Gastroesophageal sphincter (tissue), 4 donors: ENCODE data around the gene SPSB3. TPM values are rescaled to one million over a fixed set of nuclear protein-coding genes. Genes with fewer than 3 reads are reported as not detected.

Experiments
- ATAC-seq: fragments of 150-250 bp; one replicate; pipeline ENCODE4 v1.9.1; 2016; ENCODE audit warnings: mild to moderate bottlenecking, moderate library complexity
- H3K27ac ChIP-seq, 4 donors: fragments of 200-600 bp; sonication (generic) in 3 of 4; 1 replicate in 3 of 4; 2 replicates in 1 of 4; pipeline ENCODE4 v1.5.1; 2016 to 2019
- H3K27me3 ChIP-seq: fragments of 200-600 bp; sonication (generic); one replicate; pipeline ENCODE4 v1.5.1; 2019
- H3K36me3 ChIP-seq, 2 donors: fragments of 200-600 bp; sonication (generic); one replicate each; pipeline ENCODE4 v1.5.1; 2019; ENCODE audit warnings: control low read depth in 1 of 2
- H3K4me1 ChIP-seq, 3 donors: fragments of 200-600 bp; sonication (generic); 1 replicate in 2 of 3; 2 replicates in 1 of 3; pipeline ENCODE4 v1.5.1; 2016 to 2019; ENCODE audit warnings: control low read depth in 2 of 3
- H3K4me3 ChIP-seq, 2 donors: fragments of 200-600 bp; sonication (generic); one replicate each; pipeline ENCODE4 v1.5.1; 2019; ENCODE audit warnings: mild to moderate bottlenecking in 1 of 2, moderate library complexity in 1 of 2
- H3K9me3 ChIP-seq, 3 donors: fragments of 200-600 bp; sonication (generic); one replicate each; pipeline ENCODE4 v1.5.1; 2017 to 2019; ENCODE audit warnings: control low read depth in 2 of 3
- CTCF ChIP-seq, 4 experiments: fragments of 200-600 bp in 2 of 4; fragments of 450-650 bp in 2 of 4; sonication (generic) in 1 of 4; IDR thresholded peaks; one replicate each; pipeline ENCODE4 v1.5.1; 2017 to 2019; ENCODE audit warnings: antibody characterized with exemption in 4 of 4, mild to moderate bottlenecking in 2 of 4, moderate library complexity in 2 of 4
- EP300 ChIP-seq: sonication (generic); formaldehyde crosslinking; IDR thresholded peaks from one replicate; pipeline ENCODE4 v1.6.1; 2017; ENCODE audit warnings: antibody characterized with exemption, mild to moderate bottlenecking
- POLR2A ChIP-seq, 2 donors: fragments of 450-650 bp; IDR thresholded peaks; one replicate each; pipeline ENCODE4 v1.6.1; 2017; ENCODE audit warnings: antibody characterized with exemption in 2 of 2, mild to moderate bottlenecking in 2 of 2, moderate library complexity in 1 of 2
- POLR2AphosphoS5 ChIP-seq: sonication (generic); formaldehyde crosslinking; IDR thresholded peaks from one replicate; pipeline ENCODE4 v1.6.1; 2017; ENCODE audit warnings: antibody characterized with exemption
- WGBS, 2 donors: methylation state at CpG; one replicate each; pipeline ENCODE4 v1.1.5; 2018; ENCODE audit warnings: low coverage in 1 of 2; 5-methylcytosine and 5-hydroxymethylcytosine counted together
- total RNA-seq, 4 donors: library from RNA; depleted of rRNA; stranded (reverse); fragments of >200 nt; gene quantifications; one replicate each; pipeline ENCODE4 v1.1.0, GENCODE V29; 2016

The SPSB3 gene
- total RNA-seq, 4 donors from 2014 or later, result 52.4 to 81.1 (median 75.4) TPM

DNA sequence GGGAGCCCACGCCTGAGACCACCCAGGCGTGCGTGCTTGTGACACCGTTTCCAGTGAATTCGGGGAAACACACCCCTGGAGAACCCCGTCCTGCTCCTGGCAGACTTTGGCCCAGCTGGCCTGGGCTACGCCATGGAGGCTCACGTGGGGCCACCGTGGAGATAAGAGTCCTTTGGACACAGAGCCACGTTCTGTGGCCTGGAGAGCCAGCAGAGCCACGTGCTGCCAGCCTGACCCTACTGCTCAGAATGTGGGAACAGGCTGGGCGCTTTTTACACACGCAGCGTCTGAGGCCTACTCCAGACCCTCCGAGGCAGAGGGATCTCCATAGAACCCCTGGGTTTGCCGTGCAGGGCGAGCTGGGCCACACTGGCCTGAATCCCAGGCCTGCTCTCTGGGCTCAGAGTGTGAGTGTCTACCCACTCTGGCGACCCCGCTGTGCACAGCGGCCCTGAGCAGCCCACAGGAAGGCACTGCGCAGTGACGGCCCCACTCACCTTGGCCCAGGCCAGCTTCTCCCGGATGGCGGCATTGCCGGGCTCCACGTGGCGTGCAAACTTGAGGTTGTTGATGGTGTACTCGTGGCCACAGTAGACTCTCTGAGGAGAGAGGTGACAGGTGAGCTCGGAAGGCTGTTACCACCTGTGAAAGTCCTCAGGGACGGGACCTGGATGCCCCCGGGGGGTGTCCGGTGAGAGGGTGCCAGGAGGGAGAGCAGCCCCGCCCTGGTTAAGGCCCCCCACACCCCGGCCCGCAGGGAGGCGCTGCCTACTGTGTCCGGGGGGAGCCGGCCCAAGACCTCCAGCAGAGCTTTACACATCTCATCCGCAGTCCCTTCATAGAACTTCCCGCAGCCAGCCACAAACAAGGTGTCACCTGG, 34.3 kb upstream of the SPSB3 start:
- no peak overlapping the region for H3K27ac ChIP-seq
- no peak for ATAC-seq
- 88 to 89% methylated on average over 3 to 16 of the region's 40 CpGs for WGBS, 2 donors
- no peaks in the 10 kb centered on the region for H3K9me3 ChIP-seq
- H3K4me1 ChIP-seq, result peaks cover 0 to 10% (median 0%) of the 10 kb centered on the region in 3 donors
- no peaks in the 10 kb centered on the region for H3K27me3 ChIP-seq
- peaks cover 0 to 88% of the 10 kb centered on the region in 2 donors for H3K36me3 ChIP-seq
- no peak for TF ChIP-seq CTCF (IDR thresholded peaks at IDR 0.05)
- TF ChIP-seq POLR2A (IDR thresholded peaks at IDR 0.05), result no peak
- TF ChIP-seq POLR2AphosphoS5, result no peak
- TF ChIP-seq EP300, result no peak
- no peak overlapping the region for H3K4me3 ChIP-seq

- Histone ChIP-seq H3K4me3 (no peak overlapping the region), H3K36me3 (peaks cover 0 to 82% of the 10 kb centered on the region in 2 donors), H3K27me3 (no peaks in the 10 kb centered on the region), H3K27ac (no peak overlapping the region), H3K9me3 (no peaks in the 10 kb centered on the region), H3K4me1 (peaks cover 0 to 10% (median 0%) of the 10 kb centered on the region in 3 donors)
- no peak for ATAC-seq
- TF ChIP-seq CTCF (IDR thresholded peaks at IDR 0.05) (no peak), POLR2A (IDR thresholded peaks at IDR 0.05) (no peak), EP300 (no peak), POLR2AphosphoS5 (no peak)
- 89 to 93% methylated on average over 3 to 7 of the region's 11 CpGs for WGBS, 2 donors
These were observed 33.1 kb upstream of the SPSB3 start for GRCh38 chr16:1815461-1815860.

- no peak overlapping the region for H3K4me3 ChIP-seq
- H3K27me3 ChIP-seq, result no peaks in the 10 kb centered on the region
- peak; percentile 85 for ATAC-seq
- no peak for TF ChIP-seq POLR2A (IDR thresholded peaks at IDR 0.05)
- TF ChIP-seq POLR2AphosphoS5, result peak; percentile 45
- TF ChIP-seq CTCF (IDR thresholded peaks at IDR 0.05), result peak in 3 of 4 experiments; percentile 39 to 69 (median 48)
- no peak for TF ChIP-seq EP300
- peak overlapping the region in 1 of 4 donors; percentile 28 for H3K27ac ChIP-seq
- no peaks in the 10 kb centered on the region for H3K9me3 ChIP-seq
- peaks cover 0 to 82% of the 10 kb centered on the region in 2 donors for H3K36me3 ChIP-seq
- peaks cover 0 to 10% (median 0%) of the 10 kb centered on the region in 3 donors for H3K4me1 ChIP-seq
- WGBS, 2 donors, result 18 to 38% methylated on average over 7 to 8 of the region's 17 CpGs
These were observed 30.4 kb upstream of the SPSB3 start for GRCh38 chr16:1812732-1813163.

DNA sequence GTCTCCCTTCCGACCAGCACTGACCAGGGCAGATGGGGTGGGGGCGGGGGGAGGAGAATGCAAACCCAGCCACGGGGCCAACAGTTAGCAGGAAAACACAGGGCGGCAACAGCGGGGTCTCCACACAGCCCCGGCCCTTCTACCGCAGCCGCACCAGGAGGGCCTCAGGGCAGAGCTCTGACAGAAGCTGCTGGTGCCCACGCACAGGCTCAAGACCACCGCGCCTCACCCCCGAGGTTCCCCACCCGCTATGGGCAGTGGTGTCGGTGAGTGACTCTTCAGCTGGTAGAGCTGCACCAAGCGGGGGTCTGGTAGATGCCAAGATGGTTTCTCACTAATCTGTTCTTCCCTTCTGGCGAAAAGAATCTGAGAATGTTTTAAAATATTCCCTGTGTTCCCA, 28.2 kb upstream of the SPSB3 start:
- Histone ChIP-seq H3K27me3 (no peaks in the 10 kb centered on the region), H3K4me1 (peaks cover 0 to 10% (median 0%) of the 10 kb centered on the region in 3 donors), H3K36me3 (peaks cover 0 to 82% of the 10 kb centered on the region in 2 donors), H3K9me3 (no peaks in the 10 kb centered on the region), H3K27ac (no peak overlapping the region), H3K4me3 (no peak overlapping the region)
- no peak for ATAC-seq
- TF ChIP-seq POLR2AphosphoS5 (no peak), CTCF (IDR thresholded peaks at IDR 0.05) (no peak), EP300 (no peak), POLR2A (IDR thresholded peaks at IDR 0.05) (no peak)
- WGBS, 2 donors, result 96 to 100% methylated on average over 1 to 7 of the region's 16 CpGs
